ENCODE data around the gene FAM72D.
"Not testable (repeated sequence)": the region's sequence is repeated elsewhere in the genome, so short reads cannot be mapped to it uniquely, and the experiment has no call there.

FAM72D gene

GRCh38 chr1:145095284-145096057 lies at the start of gene FAM72D, which contains the start of gene SRGAP2B:
Gene FAM72D, plus strand, starts transcription at chr1:145095974. Its CDS starts 874 bp downstream, at chr1:145096848.
Gene SRGAP2B, minus strand, starts transcription at chr1:145095328. Its CDS starts 2,427 bp downstream, at chr1:145092901.
- DNase-seq (ENCODE audit: low read depth in 2 of 2): not testable (repeated sequence)

- DNase-seq (ENCODE audit: low read depth in 2 of 2): not testable (repeated sequence)
These were observed 48.2 kb upstream of the FAM72D start for GRCh38 chr1:145047553-145047952.

GRCh38 chr1:145048181-145048856 lies 47.5 kb upstream of the FAM72D start:
- not testable (repeated sequence) for DNase-seq (ENCODE audit: low read depth in 2 of 2)

- DNase-seq (ENCODE audit: low read depth in 2 of 2): not testable (repeated sequence)
These were observed 43.6 kb upstream of the FAM72D start for GRCh38 chr1:145052019-145052776.

- not testable (repeated sequence) for DNase-seq (ENCODE audit: low read depth in 2 of 2)
These were observed 42.3 kb upstream of the FAM72D start for GRCh38 chr1:145053428-145053827.

GRCh38 chr1:145055217-145055760 lies 40.5 kb upstream of the FAM72D start:
- not testable (repeated sequence) for DNase-seq (ENCODE audit: low read depth in 2 of 2)

GRCh38 chr1:145058184-145058583 lies 37.6 kb upstream of the FAM72D start:
- not testable (repeated sequence) for DNase-seq (ENCODE audit: low read depth in 2 of 2)

- not testable (repeated sequence) for DNase-seq (ENCODE audit: low read depth in 2 of 2)
These were observed 32.5 kb upstream of the FAM72D start for GRCh38 chr1:145063285-145063684.

GRCh38 chr1:145063941-145064648 lies 31.7 kb upstream of the FAM72D start:
- not testable (repeated sequence) for DNase-seq (ENCODE audit: low read depth in 2 of 2)

GRCh38 chr1:145065194-145065826 lies 30.5 kb upstream of the FAM72D start:
- DNase-seq (ENCODE audit: low read depth in 2 of 2): not testable (repeated sequence)

- not testable (repeated sequence) for DNase-seq (ENCODE audit: low read depth in 2 of 2)
These were observed 29.3 kb upstream of the FAM72D start for GRCh38 chr1:145066486-145066885.

- not testable (repeated sequence) for DNase-seq (ENCODE audit: low read depth in 2 of 2)
These were observed 24.2 kb upstream of the FAM72D start for GRCh38 chr1:145071569-145071968.

- not testable (repeated sequence) for DNase-seq (ENCODE audit: low read depth in 2 of 2)
These were observed 21.7 kb upstream of the FAM72D start for GRCh38 chr1:145074021-145074559.

- DNase-seq (ENCODE audit: low read depth in 2 of 2): not testable (repeated sequence)
These were observed 18.9 kb upstream of the FAM72D start for GRCh38 chr1:145076877-145077276.

- DNase-seq (ENCODE audit: low read depth in 2 of 2): not testable (repeated sequence)
These were observed 17.6 kb upstream of the FAM72D start for GRCh38 chr1:145077872-145078786.

- not testable (repeated sequence) for DNase-seq (ENCODE audit: low read depth in 2 of 2)
These were observed 16.9 kb upstream of the FAM72D start for GRCh38 chr1:145078787-145079370.

GRCh38 chr1:145079737-145080136 lies 16.0 kb upstream of the FAM72D start:
- not testable (repeated sequence) for DNase-seq (ENCODE audit: low read depth in 2 of 2)

- not testable (repeated sequence) for DNase-seq (ENCODE audit: low read depth in 2 of 2)
These were observed 15.6 kb upstream of the FAM72D start for GRCh38 chr1:145080193-145080592.

Data from fibroblast of skin of left biceps (primary cell).